Astrocyte of the spinal cord (primary cell): ENCODE results near the gene DRD3.

Experiments
- DNase-seq: peaks from one replicate; pipeline ENCODE4 v3.0.0; 2011; ENCODE audit warnings: low read depth, low spot score
- H3K4me3 ChIP-seq: 2 replicates; pipeline ENCODE4 v1.5.1; 2011; ENCODE audit warnings: low read depth, mild to moderate bottlenecking, low read length, moderate library complexity
- CTCF ChIP-seq: IDR thresholded peaks from 2 replicates; pipeline ENCODE4 v1.5.1; 2012; ENCODE audit warnings: low read depth, mild to moderate bottlenecking, low read length, inconsistent platforms
- in situ Hi-C: cut with HindIII; loops from 2 replicates; pipeline ENCODE4 v1.10.0; 2017; ENCODE audit warnings: low sequenced_read_pairs

DRD3 gene

DNA sequence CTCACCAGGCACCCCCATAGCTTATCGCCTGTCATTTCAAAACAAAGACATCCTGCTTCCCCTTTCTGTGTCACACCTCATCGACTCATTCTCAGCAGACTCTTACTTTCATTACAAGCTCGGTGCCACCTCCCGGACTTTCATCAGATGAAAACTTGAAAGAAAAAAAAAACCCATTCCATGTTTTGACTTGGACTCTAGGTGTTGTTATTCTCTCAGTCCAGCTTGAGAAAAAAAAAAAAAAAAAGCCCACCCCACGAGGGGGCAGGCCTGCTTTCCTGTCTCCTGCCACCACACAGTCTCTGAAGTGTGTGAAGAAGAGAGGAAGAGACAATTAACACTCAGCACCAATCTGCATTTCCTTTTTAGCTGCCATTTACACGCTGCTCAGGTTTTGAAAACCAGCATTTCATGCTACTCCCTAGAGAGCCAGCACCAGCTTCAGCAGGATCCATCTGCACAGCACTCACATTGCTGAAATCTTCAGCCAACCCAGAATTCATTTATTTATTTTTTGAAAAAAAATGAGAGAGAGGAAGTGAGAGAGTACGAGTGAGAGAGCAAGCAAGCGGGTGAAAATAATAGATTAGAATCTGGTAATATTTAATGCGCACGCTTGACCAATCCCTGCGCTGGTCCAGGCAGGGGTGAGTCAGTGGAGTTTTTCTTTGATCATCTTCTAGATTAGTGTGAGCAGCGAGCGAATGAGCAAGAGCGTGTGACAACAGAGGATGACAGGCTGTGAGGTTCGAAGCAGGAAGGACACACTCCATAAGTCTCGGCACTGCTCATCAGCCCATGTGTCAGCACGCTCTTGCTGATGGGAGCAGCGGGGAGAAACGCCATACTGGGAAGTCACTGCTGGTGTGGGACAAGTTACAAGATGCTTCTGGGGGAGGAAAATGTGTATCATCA is 35.0 kb upstream of the DRD3 start:
- in situ Hi-C loops, result no loop called here
- peak; percentile 84 for DNase-seq
- H3K4me3 ChIP-seq, result peak overlapping the region; percentile 2
- no peak for TF ChIP-seq CTCF

- in situ Hi-C loops, result no loop called here
- no peak for TF ChIP-seq CTCF
- peak; percentile 45 for DNase-seq
- H3K4me3 ChIP-seq, result no peak overlapping the region
Observed at GRCh38 chr3:114213292-114213626, 34.4 kb upstream of the DRD3 start.

GRCh38 chr3:114212646-114213045 is 33.8 kb upstream of the DRD3 start:
- DNase-seq, result no peak
- in situ Hi-C loops, result no loop called here
- no peak for TF ChIP-seq CTCF
- no peak overlapping the region for H3K4me3 ChIP-seq

- in situ Hi-C loops, result no loop called here
- TF ChIP-seq CTCF, result no peak
- DNase-seq, result no peak
- H3K4me3 ChIP-seq, result no peak overlapping the region
Observed at GRCh38 chr3:114207768-114208167, 28.9 kb upstream of the DRD3 start.

DNA sequence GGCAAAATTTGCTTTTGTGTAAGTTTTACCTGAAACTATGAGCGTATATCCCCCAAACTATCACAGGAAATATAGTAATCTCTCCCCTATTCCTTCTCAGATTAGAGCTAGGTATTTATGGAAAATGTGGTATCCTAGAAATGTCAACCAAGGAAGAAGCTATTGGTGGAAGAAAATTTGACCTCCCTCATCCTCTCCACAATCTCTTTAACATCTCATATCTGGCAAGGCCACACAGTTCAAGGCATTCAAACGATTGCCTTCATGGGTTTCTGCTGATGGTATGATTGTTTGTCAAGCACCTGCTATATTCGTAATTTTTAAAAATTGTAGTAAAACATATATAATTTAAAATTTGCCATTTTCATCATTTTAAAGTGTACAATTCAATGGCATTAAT is 27.5 kb upstream of the DRD3 start:
- no peak overlapping the region for H3K4me3 ChIP-seq
- no peak for TF ChIP-seq CTCF
- in situ Hi-C loops, result no loop called here
- DNase-seq, result no peak

GRCh38 chr3:114205541-114205940 is 26.7 kb upstream of the DRD3 start:
- in situ Hi-C loops, result no loop called here
- TF ChIP-seq CTCF, result no peak
- H3K4me3 ChIP-seq, result no peak overlapping the region
- no peak for DNase-seq
